ENCODE measurements around the gene CACNA1C.

CACNA1C gene

GRCh38 chr12:2035431-2036055, 17.2 kb upstream of the CACNA1C start:
- peak in 1 of 2 experiments; percentile 0 for DNase-seq

GRCh38 chr12:2039034-2039433, 13.8 kb upstream of the CACNA1C start:
- no peak for DNase-seq

- no peak for DNase-seq
Observed at GRCh38 chr12:2043054-2043453, 9.7 kb upstream of the CACNA1C start.

GRCh38 chr12:2044165-2044564, 8.6 kb upstream of the CACNA1C start:
- no peak for DNase-seq

GRCh38 chr12:2046957-2047356, 5.8 kb upstream of the CACNA1C start:
- DNase-seq = no peak

- DNase-seq = no peak
Observed at GRCh38 chr12:2047752-2048151, 5.0 kb upstream of the CACNA1C start.

DNA sequence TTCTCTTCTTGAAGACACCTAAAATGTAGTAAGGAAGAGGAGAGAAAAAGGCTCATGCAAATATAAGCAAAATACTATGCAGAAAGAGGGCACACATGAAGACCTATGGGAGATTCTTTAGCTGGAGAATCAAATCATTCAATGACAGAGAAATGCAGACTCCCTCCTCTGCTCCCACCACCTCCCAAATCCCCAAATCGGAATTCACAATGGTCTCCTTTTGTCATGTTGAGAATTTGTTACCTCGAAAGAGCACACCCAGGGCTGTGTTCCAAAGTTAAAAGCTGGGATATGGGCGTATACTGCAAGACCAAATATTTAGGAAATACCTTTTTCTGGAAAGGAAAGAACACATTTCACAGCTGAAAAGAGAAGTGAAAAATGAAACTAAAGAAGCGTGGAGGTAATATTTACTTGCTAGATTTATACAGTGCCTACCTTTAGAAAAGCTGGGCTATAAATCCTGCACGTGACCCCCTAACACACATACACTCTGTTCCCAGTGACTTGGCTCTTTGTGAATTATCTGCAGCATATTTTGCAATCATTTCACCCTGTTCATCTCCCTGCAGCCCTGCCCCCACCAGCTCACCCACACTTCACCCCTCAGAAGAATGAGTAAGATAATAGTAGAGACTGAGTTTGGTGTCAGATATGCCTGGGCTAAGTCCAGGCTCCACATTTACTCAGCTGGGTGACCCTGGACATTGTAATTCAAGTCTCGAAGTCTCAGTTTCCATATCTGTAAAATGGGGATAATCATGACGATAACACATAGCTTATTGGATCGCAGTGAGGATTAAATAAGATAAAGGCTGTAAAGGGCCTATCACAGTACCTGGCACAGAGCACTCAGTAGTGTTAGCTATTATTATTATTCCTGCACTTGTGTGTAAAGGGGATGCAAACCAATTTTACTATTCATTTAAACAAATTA, 2.9 kb upstream of the CACNA1C start:
- DNase-seq = peak; percentile 5 to 27

- DNase-seq = peak; percentile 4 to 46
Observed at GRCh38 chr12:2051700-2052621, 826 bp upstream of the CACNA1C start.

DNA sequence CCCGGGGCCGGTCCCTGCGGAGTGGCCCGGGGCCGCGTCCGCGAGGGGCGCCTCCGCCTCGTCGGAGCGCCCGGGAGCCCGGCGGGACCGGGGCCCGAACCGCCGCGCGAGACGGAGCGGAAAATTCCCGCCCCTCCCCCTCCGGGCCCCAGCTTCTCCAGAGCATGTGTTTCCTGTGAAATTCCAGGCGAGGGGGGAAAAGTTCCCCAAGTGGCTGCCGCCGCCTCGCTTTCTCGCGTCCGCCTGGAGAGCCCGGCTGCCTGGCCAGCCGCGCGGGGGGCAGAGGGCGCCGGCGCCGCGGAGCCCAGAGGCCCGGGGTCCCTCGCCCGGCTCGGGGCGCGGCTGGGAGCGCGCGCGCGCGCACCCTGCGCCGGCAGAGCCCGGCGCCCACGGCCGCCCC, 904 bp downstream of the CACNA1C start:
- DNase-seq = peak in 1 of 2 experiments; percentile 67

GRCh38 chr12:2054091-2055018, 1.6 kb downstream of the CACNA1C start:
- peak; percentile 42 to 73 for DNase-seq

DNA sequence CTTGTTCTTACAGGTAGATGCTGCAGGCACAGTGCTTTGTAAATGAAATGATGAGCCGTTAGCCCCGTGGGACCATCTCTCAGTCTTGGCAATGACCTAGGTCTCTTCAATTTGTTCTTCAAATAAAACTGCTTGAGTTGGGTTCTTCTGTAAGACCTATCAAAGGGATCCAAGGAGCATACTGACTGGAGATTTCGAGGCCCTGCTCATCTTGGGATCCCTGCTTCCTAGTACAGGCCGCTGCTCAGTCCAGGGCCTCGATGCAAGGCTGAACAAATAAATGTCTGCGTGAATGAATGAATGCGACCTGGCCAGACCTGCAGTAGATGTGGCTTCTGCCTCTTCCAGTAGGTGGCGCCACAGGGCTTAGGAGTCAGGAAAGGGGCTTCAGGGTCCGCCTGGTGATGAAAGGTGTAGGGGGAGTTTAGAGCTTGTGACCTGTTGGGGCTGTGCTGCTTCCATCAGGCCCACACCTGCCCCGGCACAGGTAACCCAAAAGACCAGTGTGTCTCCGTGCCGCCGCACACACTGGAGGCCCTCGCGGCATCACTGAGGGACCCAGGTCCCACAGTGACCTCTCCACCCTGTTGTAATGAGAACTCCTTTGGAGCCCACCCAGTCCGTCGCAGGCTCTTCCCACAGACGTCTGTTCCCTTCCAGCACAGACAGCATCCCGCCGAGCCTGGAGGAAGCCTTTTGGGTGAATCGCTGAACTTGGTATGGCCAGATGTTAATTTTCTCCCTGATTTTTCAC, 4.4 kb downstream of the CACNA1C start:
- DNase-seq = peak; percentile 78 to 91

GRCh38 chr12:2057795-2058408, 5.1 kb downstream of the CACNA1C start:
- DNase-seq = no peak

DNA sequence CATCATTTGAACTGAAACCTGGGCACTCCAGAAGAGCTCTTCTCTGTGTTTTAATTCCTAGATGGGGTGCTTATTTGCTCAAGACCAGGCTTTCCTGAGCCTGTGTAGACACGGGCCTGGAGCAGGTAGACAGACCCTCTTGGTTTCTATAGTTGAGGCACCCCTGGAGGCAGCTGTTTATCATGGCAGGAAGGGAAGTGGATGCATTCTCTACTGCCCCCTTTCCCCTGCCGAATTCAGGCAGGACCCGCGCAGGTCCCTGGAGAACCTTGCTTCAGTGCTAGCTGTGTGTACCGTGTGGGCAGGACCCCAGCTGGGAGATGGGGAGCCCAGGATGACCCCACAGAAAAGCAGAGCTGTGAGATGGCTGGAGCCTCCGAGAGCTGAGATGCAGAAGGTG, 6.0 kb downstream of the CACNA1C start:
- no peak for DNase-seq

DNA sequence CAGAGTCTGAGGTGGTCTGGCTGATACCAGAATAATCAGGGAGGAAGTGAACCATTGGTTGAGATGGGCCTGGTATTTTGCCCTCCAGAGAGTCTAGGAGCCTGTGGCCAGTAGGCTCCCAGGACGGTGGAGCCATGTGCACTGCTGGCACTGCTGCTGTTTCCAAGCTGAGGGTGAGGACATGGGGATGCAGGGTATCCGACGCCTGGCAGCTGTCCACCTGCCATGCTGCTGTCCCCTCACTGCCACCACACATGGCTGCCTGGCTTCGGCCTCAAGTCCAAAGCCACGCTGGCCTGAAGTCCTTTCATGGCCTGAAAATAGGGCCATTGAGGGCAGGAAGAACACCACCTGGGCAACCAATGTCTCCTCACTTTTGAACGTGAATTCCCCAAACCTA, 8.6 kb downstream of the CACNA1C start:
- no peak for DNase-seq

- DNase-seq = peak; percentile 71 to 82
Observed at GRCh38 chr12:2064071-2064507, 11.3 kb downstream of the CACNA1C start.

DNA sequence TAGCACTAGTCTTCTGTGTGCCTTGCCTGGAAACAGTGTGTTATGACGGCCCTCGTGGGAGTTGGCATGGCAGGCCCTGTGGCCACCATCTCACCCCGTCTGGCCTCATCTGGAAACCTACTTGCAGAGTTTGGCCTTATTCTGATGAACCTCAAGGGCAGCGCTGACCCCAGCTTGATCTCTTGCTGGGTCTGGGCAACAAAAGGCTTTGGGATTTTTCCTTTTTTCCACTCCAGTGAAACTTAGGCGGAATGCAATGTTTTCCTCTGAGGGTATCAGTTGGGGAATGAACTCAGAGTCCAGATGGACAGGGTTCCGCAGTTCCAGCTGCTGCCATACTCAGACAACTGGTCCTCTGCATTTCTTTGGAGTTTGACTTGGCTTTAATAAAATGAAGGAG, 15.9 kb downstream of the CACNA1C start:
- DNase-seq = no peak

DNA sequence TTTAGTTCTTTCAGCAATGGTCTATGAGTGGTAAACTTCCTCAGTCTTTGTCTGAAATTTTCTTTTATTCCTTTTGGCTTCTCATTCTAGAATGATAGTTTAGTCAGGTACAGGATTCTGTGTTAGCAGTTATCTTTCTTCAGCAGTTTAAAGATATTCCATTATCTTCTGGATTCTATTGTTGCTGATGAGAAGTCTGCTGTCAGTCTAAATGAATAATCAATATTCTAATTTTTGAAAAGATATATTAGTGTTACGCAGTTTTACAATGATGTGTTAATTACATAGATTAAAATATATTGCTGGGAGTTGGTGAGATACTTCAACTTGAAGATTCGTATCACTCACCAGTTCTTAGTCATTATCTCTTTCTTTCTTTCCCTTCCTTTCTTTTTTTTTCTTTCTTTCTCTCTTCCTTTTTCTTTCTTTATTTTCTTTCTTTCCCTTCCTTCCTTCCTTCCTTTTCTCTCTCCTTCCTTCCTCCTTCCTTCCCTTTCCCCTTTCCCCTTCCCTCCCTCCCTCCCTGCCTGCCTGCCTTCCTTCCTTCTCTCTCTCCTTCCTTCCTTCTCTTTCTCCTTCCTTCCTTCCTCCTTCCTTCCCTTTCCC, 17.8 kb downstream of the CACNA1C start:
- no peak for DNase-seq

DNA sequence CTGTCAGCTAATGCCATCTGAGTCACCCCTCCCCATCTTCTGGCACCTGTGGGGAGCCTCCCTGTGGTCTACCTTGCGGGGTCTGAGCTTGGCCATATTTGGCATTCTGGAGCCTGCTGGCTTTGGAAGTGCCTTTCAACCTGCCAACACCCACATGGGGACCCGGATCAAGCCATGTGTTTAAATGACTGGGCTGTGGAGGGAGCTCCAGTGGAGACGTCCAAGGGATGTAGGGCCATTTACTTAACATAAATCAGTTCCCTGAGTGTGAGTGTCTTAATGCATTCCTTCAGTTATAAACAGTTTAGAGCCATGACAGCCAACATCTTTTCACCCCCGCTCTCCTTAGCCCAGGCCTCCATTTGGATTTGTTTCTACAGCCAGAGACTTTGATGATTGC, 22.0 kb downstream of the CACNA1C start:
- no peak for DNase-seq

DNA sequence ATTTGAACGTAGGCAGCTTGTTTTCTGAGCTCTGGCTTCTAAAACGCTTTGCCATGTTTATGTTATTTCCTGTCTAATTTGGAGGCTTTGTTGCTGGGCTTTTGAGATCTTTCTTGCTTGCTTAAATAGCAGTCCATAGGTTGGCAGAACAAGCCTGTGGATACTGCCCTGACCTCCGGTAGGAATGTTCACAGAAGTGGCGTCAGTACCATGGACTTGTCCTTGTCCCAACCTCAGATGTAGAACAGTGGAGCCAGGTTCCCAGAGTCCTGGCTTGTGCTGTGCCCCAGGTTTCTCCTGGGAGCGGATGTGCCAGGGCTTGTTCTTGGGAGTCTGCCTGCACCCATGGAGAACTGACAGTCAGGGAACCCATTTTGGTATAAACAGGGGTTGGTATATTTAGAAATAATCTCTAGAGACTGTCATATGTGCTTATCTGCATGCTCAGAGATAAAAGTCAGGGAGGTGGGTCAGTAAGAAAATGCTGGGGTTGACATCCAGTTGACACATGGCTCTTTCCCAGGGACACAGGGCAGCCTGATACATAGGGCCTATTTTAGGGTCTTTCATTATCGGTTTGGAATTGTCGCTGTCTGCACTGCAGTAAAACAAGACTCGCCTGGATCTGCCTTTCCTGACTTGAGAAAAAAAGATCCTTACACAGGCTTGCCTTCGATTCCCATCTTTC, 22.9 kb downstream of the CACNA1C start:
- no peak for DNase-seq

- no peak for DNase-seq
Observed at GRCh38 chr12:2076196-2076570, 23.4 kb downstream of the CACNA1C start.

All from NCI-H526 (cell line).